NCI-H2029 treated with DMSO at 0.1 percent for 48 hours (cell line): Measurements from ENCODE around the gene NRL.

Experiments used
- DNase-seq: peaks from one replicate; lab custom pipeline; 2025; lab: John Stamatoyannopoulos, UW

NRL gene

DNA sequence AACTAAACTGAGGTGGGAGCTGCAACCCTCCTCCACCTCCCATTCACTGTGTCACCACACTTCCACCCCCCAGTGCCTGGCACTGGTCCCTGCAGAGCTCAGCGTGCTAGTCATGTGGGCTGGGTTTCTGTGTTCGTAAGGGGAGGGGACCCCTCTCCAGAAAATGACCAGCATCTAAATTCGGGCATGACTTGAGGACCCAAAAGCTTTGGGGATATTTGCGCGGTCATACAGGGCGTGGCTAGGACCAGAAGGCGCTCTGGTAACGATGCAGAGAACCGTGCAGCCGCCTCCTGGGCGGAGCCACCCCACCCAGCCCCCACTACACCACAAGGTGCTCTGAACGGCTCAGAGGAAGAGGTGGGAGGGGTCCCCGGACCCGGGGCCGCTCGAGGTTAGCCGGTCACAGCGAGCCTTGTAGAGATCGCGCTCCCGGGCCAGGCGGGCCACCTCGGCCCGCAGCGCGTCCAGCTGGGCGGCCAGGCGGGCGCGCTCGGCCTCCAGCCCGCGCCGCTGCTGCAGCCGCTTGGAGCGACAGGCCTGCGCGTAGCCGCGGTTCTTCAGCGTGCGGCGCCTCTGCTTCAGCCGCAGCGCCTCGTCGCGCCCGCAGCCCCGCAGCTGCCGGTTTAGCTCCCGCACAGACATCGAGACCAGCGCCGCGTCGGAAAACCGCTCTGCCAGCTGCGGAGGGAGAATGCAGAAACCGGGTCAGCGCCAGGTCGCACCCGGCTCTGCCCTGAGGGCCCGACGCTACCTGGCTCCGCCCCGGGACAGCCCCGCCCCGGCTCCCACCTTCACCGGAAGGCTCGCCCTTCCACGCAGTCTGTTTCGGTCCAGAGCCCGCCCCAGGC, 33.6 kb downstream of the NRL start:
- no peak for DNase-seq

DNA sequence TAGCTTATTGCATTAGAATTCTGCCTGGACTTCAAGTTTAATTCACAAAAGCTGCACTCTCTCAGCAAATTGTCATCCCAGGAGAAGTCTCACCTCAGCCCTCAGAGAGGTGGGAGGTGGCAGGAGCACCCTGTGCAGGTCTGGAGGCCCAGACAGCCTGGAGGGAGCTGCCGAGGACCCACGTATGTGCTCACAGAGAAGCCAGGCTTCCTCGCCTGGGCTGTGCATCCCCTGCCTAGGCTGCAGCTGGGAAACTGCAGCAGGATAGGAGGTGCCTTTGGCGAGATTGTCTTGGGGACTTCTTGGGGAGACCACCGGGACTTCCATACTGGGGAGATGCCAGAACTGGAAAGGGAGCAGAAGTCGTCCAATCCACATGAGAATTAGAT, 34.6 kb downstream of the NRL start:
- no peak for DNase-seq

DNA sequence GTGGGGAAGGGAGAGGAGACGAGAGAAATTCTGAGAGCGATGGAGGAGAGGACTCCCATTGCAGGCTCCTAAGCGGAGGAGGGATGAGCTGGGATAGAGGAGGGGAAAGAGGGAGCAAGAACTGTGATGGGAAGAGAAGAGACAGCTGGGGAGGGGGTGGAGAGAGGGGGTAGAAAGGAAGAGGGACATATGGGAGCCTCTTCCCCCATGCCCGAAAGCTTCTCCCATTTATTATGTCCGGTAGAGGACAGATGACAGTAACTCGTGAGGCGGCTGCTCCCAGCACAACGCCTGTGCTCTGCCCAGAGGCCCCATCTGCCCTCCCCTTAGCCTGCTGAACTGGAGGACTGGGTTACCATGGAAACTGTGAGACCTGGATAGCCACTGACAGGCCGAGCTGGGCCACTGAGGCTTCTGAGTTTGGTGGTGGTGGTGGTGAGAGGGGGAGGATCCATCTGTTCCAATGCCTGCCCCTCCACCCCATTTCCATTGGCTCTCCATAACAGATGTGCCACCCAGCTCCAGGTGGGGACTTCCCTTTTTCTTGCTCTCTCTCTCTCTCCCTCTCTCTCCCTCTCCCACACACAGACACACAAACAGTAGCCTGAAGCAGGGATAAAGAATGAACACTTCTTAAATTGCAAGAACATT, 35.1 kb downstream of the NRL start:
- DNase-seq: no peak

DNA sequence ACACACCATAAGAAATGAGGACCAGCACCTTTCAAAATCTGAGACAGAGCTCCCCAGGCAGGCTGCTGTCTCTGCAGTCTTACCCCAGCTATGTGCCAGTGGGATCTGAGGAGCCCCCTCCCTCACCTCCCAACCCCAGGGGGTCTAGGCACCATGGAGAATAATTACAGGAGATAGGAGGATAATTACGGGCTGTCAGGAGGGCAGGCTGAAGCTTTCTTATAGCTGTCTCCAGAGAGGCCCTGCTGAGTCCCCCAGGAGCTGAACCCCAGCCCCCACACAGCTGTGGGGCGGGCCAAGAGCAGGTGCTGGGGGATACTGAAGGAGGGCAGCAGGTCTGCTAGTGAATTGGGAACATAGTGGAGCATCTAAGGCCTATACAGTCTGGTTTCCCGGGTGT, 36.6 kb downstream of the NRL start:
- no peak for DNase-seq

DNA sequence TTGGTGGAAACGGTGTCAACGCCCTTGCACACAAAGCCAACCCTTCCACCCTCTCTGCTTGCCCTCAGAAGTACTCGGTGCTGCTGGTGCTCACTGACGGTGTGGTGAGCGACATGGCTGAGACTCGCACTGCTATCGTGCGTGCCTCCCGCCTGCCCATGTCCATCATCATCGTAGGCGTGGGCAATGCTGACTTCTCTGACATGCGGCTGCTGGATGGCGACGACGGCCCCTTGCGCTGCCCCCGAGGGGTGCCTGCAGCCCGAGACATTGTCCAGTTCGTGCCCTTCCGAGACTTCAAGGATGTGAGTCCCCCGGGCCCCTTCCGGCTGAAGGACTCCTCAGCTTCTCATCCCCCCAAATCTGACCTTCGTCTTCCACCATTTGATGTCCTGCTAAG, 37.7 kb downstream of the NRL start:
- no peak for DNase-seq

DNA sequence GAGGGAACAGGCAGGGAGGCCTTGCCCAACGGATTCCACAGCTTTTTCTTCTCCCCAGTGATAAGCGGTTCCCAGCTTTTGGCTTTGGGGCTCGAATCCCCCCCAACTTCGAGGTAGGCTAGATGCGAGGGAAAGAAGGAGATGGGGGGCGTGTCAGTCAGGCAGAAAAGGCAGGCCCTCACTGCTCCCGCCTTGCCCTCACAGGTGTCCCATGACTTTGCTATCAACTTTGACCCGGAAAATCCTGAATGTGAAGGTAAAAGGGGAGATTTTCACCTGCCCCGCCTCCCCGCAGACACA, 38.5 kb downstream of the NRL start:
- no peak for DNase-seq

DNA sequence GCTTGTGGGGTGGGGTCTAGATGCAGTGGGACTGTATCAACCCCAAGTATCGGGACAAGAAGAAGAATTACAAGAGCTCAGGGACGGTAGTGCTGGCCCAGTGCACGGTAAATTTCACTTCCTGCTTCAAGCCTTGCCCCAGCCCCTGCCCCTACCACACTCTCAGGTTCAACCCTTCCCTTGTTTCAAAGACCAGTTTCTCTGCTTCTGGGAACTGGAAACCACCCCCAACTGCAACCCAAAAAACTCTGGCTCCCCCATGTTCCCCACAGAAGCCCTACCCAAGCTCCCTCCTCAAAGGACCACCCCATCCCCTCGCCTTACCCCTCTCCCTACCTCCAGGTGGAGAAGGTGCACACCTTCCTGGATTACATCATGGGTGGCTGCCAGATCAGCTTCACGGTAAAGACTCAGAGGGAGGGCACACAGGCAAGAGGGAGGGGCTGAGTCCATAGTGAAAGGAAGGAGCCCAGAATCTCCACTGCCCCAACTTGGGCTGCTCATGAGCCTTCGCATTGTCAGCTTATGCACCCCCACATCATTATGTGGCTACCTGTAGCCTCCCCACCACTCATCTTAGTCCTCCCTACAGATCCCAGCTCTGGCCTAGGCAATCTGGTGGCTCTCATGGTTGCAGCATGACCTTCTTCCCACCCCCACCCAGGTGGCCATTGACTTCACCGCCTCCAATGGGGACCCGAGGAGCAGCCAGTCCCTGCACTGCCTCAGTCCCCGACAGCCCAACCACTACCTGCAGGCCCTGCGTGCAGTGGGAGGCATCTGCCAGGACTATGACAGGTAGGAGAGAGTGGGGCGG, 39.1 kb downstream of the NRL start:
- DNase-seq: no peak

DNA sequence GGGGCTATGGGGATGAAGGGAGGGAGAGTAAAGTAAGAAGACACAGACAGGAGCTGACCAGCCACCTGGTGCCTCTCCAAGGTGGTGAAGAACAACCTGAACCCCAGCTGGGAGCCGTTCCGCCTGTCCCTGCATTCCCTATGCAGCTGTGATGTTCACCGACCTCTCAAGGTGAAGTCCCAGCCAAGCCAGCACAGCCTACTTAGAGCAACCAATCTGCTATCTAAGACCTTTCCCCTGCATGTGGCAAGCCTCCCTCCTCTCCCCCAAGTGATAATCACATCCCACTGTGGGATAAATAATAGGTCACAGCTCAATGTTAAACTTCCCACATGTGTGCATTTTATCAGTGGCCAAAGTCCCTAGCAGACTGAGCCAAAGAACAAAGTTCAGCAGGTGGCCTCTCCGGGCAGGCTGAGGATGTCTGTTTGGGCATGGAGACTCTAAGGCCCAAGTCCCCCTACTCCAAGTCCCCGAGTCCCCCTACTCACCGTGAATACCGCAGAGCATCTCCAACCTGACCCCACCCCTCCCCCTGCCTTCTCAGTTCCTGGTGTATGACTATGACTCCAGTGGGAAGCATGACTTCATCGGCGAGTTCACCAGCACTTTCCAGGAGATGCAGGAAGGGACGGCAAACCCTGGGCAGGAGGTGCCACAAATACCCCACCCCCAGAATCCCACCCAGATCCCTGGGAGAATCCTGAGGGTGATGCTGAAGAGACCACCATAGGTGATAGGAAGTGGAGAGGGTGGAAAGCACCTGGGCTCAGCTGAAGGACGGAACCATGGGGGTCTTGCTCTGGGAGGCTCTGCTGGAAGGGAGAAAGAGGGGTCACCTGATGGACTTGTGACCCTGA, 39.9 kb downstream of the NRL start:
- no peak for DNase-seq

DNA sequence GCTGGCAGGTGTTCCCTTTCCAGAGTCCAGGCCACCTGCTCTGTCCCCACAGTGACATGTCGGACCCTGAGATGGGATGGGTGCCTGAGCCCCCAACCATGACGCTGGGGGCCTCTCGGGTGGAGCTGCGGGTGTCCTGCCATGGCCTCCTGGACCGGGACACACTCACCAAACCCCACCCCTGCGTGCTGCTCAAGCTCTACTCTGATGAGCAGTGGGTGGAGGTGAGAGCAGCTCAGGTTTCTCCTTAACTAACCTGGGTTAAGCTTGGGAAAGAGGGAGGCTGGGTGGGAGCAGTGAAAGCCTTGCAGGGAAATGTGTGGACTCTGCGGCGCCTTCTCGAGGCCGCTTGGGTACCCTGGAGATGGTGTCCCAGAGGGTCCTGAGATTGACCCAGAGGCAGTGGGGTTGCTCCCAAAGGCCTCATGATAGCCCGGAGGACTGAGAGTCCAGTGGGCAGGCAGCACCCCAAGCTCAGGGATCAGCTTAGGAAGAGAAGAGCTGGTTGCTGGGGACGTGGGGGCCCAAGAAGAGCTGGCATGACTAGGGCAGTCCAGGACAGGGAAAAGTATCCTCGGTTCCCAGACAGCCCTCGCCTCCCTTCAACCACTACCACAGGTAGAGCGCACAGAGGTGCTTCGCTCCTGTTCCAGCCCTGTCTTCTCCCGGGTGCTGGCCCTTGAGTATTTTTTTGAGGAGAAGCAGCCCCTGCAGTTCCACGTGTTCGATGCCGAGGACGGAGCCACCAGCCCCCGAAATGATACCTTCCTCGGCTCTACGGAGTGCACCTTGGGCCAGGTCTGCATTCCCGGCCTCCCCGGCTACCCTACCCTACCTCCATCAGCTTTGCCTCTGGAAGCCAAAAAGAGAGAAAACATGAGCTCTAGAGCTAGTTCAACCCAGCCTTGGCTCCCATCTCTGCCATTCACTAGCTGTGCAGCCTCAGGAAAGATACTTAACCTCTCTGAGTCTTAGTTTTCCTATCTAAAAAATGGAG, 41.6 kb downstream of the NRL start:
- no peak for DNase-seq

DNA sequence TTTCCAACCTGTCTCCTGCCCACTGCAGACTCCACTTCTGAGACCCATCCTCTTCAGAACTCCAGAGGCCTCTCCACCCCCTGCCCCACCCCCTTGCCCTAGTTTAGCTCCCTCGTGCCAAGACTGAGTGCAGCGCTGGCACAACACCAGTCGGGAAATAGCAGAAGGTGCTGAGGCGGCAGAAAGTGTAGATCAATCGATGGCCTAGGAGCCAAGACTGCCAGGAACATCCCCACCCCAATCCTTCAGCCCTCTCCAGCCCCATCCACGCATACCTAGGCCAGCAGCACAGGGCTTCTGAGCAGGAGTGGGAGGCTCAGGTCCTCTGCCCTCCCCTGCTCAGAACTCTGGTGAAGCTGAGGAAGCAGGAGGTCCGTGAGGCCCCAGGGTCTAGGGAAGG, 42.3 kb downstream of the NRL start:
- no peak for DNase-seq

DNA sequence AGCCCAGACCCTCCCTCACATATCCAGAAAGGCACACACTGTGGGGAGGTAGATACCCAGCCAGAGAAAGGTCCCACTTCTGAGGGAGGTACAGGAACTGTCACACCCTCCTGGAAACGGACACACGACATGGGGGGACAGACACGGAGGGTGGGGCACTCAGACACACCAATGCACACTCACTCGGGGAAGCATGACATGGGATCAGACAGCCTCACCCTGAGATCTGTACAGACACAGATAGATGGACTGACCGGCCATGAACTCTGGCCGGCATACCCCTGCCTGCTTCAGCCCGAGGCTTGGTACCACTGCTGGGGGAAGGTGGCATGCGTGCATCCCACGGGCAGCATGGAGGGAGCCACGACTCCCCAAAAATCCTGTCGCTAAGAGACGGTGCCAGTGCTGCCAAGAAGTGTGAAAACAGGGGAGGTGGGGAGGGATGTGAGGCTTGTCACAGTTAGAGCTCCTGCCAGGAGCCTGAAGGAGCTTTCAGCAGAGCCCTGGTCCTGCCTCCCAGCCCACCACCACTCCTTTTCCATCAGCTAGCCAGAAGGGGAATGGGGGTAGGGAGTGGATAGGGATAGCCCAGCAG, 42.8 kb downstream of the NRL start:
- no peak for DNase-seq

DNA sequence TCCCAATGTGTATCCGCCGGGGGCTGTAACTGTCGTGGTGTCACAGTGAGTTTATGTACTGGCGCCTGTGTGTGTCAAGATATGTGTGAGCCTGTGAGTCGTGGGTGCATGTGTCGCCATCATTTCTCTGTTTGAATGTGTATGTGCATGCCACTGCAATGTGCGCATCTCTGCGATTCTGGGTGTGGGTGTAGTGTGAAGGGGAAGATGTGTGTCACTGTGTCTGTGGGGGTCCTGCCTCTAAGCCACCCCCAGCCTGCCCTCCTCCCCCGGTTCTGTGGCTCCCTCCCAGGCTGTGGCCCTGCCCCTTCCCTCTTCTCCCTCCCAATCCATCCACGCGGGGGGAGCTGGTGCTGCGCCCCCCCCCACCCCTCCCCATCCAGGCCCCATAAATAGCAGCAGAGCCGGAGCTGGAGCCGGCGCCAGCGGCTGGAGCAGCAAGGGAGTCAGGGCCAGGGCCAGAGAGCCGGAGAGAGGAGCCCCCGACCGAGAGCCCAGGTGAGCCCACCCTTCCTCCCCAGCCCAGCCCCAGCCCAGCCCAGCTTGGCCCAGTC, 43.5 kb downstream of the NRL start, which contains the start of gene CPNE6:
Gene CPNE6, plus strand, starts transcription at position 419 of the 554 bp plus-strand sequence. CDS start 1,375 bp downstream, outside the sequence.
- no peak for DNase-seq

DNA sequence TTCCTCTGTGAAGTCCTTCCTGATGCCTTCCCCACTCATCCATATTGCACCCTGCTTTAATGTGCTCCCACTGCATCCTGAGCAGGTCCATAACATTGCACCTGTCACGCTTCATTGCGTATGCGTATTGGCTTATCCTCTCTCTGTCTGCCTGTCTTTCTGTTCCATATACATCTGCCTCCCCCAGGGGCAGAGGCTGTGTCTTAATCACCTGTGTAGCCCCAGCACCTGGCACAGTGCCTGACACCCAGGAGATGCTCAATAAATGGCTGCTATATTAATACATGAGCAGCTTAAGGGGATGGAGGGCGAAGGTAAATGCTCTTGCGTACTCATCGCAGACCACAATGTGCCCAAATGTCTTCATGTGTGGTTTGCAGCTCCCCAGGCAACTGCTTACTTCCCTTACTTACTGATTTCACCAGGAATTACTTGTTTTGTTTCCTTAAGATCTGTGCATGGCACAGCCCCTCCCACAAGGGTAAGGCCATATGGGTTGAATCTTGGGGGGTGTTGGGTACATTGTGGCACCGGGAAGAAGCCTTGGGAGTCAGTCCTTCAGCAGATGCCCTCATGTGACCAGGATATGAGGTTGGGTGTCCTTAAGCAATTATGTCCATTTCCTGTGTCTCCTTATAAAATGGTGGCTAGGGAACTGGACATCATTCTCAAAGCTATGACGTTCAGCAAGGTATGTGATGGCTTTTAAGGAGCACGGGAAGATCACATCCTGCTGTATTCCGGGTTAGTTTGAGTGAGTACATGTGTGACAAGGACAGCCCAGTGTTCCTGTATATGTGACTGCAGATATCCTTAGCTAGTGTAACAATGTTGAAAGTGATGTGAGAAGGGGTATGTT, 44.2 kb downstream of the NRL start:
- no peak for DNase-seq

DNA sequence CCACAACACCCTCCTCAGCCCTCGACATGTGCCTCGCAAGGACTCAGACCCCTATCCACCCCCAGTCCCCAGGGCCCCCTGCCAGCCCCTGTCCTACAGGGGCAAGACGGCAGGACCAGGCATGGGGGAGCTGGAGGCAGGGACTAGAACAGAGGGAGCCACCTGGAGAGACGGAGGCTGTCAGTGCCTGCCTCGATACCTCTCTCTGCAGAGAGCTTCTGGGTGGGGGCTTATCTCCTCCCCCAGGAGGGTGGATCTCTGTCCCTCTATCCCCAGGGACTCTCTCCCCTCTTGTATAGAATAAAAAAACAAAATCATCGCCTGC, 45.4 kb downstream of the NRL start:
- DNase-seq: no peak

DNA sequence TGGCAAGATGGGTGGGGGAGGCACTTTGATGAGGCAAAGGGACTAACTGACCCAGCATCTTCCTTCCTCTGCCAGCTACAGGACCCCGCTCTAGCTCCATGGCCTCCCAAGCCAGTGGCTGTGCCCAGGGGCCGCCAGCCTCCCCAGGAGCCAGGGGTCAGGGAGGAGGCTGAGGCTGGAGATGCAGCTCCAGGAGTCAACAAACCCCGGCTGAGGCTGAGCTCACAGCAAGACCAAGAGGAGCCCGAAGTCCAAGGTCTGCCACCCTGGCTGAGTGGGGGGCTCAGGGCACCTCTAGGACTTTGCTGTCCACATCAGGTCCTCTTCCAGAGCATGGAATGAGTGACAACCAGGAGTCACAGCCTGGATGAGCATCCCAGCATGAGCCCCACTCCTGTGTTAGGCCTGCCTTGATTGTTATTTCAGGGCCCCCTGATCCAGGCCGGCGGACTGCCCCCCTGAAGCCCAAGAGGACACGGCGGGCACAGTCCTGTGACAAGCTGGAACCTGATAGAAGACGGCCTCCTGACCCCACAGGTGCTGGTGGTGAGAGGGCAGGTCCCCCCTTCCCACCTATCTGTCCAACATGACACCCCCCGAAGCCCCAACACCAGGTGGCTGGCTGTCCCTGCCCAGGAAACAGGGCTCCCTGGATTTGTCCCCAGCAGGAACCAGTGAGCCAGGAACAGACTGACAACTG, 45.9 kb downstream of the NRL start:
- no peak for DNase-seq

DNA sequence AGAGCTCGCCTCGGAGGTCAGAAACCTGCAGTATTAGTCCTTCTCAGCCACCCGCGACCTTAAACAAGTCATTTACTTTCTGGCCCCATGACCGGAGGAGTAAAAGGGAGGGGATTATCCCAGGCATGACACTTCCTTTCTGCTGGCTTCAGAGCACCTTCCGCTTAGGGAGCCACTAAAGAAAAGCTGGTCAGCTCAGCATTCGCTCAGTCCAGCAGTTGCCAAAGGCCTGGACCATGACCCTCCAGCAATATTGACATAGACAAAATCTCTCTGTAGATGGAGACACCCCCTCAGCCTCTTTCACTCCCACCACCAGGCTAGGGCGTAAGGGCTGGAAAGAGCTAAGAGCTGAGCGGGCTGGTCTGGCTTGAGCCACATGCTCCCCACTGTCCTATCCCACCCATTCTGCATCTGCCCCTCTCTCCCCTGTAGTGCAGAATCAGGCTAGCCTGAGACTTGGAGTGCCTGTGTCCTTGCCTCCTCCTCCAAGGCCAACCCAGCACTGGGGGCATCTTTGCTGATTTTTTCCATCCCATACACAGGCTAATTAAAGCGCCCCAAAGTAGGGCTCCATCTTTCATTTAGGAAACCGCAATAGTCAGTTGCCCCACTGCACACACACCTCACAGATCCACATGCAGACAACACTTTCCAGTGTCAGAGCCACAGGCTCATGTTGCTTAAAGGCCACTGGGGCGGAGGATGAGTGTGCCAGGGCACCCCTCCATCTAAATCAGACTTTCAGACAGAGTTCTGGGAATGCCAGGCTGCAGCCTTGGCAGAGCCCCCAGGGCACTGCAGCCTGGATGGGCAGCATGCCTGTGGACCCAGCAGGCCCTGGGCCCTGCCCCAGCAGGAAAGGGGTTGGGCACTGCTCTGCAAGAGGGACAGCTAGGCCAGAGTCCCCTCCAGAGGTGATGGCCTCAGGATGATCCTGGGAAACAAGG, 47.3 kb downstream of the NRL start:
- DNase-seq: no peak

DNA sequence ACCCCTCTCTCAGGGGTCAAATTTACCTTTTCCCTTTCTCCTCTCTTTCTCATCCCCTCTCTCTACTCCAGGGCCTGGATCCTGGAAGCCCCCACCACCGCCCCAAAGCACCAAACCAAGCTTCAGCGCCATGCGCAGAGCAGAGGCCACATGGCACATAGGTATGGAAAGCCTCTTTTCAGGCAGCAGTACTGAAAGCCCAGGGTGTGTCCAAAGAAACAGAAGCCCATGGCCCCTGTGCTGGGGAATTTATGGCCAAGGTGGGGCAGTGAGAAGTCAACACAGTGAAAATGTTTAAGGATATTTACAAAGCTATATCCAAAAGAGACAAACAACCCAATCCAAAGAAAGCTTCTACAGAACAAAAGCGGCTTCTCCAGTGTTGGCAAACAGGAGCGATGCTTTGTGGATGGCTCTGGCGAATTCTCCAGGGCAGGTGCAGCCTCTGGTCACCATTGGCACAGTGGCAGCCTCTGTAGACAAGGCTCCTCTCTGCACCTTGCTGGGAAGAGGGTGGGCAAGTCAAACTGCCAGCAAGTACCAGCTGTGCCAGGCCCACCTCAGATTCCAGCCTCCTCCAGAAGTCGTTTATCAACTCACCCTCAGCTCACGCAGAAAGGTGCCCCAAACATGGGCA, 48.1 kb downstream of the NRL start:
- no peak for DNase-seq
